Upper lobe of left lung (tissue), 4 donors: ENCODE results near the gene CHI3L1.

Experiments used
- POLR2A ChIP-seq, 4 donors: fragments of 450-650 bp; IDR thresholded peaks; one replicate each; pipeline ENCODE4 v1.5.1; 2016 to 2017; ENCODE audit warnings: antibody characterized with exemption in 4 of 4, mild to moderate bottlenecking in 2 of 4
- TF ChIP-seq, protein P1 (sequence below), 6 experiments: fragments of 450-650 bp in 4 of 6; fragments of 200-600 bp in 2 of 6; sonication (generic) in 2 of 6; IDR thresholded peaks; one replicate each; pipeline ENCODE4 v1.5.1; 2016 to 2019; ENCODE audit warnings: antibody characterized with exemption in 6 of 6

DNA sequence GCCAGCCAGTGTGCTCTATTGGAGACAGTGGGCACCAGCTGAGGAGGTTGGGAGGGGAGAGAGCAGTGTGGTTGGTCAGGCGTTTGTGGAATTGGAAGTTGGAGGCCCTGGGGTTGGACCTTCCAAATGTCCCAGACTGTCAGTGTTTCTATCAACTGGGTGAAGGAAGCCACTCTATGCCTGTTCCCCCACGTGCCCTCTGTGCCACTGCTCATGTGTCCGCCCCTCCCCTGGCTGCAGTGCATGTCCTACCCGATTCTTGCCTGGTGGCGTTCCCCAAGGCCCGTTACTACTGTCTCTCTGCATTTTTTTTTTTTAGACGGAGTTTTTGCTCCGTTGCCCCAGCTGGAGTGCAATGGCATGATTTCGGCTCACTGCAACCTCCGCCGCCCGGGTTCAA is 37.9 kb downstream of the CHI3L1 start:
- no peak for TF ChIP-seq POLR2A (IDR thresholded peaks at IDR 0.05)
- TF ChIP-seq, protein P1, sequence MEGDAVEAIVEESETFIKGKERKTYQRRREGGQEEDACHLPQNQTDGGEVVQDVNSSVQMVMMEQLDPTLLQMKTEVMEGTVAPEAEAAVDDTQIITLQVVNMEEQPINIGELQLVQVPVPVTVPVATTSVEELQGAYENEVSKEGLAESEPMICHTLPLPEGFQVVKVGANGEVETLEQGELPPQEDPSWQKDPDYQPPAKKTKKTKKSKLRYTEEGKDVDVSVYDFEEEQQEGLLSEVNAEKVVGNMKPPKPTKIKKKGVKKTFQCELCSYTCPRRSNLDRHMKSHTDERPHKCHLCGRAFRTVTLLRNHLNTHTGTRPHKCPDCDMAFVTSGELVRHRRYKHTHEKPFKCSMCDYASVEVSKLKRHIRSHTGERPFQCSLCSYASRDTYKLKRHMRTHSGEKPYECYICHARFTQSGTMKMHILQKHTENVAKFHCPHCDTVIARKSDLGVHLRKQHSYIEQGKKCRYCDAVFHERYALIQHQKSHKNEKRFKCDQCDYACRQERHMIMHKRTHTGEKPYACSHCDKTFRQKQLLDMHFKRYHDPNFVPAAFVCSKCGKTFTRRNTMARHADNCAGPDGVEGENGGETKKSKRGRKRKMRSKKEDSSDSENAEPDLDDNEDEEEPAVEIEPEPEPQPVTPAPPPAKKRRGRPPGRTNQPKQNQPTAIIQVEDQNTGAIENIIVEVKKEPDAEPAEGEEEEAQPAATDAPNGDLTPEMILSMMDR (IDR thresholded peaks at IDR 0.05), result no peak
